ENCODE data around the gene GNG13.

Gene GNG13

DNA sequence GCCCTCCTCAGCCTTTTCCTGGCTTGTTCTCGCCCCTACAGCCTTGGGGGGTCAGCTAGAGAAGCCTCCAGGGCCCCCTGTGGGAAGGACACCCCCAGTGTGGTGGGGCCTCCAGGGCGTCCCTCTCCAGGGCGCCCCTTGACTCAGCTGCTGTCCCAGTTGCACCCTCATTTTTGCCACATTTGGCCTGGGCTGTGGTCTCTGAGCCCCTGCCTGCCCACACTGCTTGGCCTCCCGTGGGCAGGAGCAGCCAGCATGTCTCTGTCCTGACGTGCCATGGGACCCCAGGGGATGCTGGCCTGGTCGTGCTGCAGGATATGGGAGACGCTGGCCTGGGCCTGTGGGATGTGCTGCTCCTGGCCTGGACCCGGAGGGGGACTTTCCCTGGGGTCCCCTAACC is 7.1 kb downstream of the GNG13 start:
- Histone ChIP-seq H3K27ac (no peak overlapping the region), H3K4me3 (no peak overlapping the region)
- TF ChIP-seq, protein P1, sequence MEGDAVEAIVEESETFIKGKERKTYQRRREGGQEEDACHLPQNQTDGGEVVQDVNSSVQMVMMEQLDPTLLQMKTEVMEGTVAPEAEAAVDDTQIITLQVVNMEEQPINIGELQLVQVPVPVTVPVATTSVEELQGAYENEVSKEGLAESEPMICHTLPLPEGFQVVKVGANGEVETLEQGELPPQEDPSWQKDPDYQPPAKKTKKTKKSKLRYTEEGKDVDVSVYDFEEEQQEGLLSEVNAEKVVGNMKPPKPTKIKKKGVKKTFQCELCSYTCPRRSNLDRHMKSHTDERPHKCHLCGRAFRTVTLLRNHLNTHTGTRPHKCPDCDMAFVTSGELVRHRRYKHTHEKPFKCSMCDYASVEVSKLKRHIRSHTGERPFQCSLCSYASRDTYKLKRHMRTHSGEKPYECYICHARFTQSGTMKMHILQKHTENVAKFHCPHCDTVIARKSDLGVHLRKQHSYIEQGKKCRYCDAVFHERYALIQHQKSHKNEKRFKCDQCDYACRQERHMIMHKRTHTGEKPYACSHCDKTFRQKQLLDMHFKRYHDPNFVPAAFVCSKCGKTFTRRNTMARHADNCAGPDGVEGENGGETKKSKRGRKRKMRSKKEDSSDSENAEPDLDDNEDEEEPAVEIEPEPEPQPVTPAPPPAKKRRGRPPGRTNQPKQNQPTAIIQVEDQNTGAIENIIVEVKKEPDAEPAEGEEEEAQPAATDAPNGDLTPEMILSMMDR (IDR thresholded peaks at IDR 0.05), result no peak
- no peak for DNase-seq (ENCODE audit: low spot score)

DNA sequence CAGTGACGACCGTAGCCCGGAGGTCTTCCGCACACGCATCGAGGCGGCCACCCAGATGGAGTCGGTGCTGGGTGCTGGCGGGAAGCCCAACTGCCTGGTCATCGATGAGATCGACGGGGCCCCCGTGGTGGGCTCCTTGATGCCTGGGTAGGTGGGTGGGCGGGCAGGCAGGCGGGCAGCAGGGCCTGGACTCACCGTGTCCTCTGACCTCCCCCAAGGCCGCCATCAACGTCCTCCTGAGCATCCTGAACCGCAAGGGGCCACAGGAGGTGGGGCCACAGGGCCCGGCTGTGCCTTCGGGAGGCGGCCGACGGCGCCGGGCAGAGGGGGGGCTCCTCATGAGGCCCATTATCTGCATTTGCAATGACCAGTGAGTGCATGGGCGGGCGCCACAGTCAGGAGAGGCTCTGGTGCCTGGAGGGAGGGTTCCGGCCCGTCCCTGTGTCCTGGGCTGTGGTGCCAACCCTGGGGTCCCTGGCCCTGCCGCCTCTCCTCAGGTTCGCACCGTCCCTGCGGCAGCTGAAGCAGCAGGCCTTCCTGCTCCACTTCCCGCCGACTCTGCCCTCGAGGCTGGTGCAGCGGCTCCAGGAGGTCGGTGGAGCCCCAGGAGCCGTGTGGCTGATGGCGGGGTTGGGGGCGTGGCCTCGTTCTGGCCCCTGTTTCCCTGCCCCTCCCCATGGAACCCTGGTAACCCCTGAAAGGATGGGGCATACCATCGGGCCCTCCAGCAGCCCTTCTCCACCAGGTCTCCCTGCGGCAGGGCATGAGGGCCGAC is 8.1 kb downstream of the GNG13 start:
- TF ChIP-seq, protein P1 (IDR thresholded peaks at IDR 0.05), result no peak
- Histone ChIP-seq H3K4me3 (no peak overlapping the region), H3K27ac (no peak overlapping the region)
- DNase-seq (ENCODE audit: low spot score), result no peak

DNA sequence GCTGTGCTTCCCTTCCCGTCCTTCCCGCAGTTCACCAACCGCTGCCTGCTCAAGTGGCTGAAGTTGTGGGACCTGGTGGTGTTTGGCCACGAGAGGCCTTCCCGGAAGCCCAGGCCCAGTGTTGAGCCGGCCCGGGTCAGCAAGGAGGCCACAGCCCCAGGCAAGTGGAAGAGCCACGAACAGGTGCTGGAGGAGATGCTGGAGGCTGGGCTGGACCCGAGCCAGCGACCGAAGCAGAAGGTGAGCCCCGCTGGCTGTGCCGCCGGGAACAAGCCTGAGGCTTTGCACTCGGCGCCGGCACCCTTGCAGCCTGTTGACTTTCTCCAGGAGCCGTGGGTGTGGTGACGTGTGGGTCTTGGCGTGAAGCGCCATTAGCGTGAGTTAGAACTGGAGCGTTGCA is 9.4 kb downstream of the GNG13 start:
- H3K27ac ChIP-seq, result no peak overlapping the region
- DNase-seq (ENCODE audit: low spot score), result no peak
- H3K4me3 ChIP-seq, result no peak overlapping the region
- TF ChIP-seq, protein P1 (IDR thresholded peaks at IDR 0.05), result no peak

DNA sequence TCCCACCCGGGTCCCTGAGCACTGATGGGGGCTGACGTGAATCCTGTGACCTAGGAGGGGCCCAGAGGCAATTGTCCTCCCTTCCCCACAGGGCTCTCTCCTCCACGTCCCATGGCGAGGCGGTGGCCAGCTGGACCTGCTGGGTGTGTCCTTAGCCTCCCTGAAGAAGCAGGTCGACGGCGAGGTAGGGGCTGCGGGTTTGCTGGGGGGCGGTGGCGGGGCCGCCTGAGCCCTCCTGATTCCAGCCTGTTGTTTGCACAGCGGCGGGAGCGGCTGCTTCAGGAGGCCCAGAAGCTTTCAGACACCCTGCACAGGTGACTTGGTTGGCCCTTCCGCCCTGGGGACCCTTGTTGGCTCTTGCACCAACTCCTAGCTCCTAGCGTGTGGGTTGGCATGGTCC is 10.4 kb downstream of the GNG13 start:
- Histone ChIP-seq H3K27ac (no peak overlapping the region), H3K4me3 (no peak overlapping the region)
- no peak for DNase-seq (ENCODE audit: low spot score)
- TF ChIP-seq, protein P1 (IDR thresholded peaks at IDR 0.05), result no peak

DNA sequence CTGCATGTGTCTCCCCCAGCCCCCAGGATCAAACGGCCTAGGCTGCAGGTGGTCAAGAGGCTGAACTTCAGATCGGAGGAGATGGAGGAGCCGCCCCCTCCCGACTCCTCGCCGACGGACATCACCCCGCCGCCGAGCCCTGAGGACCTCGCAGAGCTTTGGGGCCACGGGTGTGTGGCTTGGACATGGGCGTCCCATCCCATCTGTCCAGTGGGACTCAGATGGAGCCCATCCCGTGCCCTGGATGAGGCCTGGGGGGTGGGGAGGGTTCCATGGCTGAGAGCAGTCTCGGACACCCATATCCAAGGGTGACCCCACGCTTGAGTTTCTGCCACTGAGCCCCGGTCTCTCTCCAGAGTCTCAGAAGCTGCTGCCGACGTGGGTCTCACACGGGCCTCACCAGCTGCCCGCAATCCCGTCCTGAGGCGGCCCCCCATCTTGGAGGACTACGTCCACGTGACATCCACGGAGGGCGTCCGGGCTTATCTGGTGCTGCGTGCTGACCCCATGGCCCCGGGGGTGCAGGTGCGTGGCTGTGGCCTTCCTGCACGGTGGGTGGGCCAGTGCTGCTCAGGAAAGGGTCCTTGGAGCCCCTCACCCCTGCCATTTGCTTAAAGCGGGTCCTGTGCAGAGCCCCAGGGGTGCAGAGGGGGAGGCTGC is 11.2 kb downstream of the GNG13 start:
- peak overlapping the region; percentile 100 for H3K4me3 ChIP-seq
- DNase-seq (ENCODE audit: low spot score), result no peak
- TF ChIP-seq, protein P1 (IDR thresholded peaks at IDR 0.05), result no peak
- no peak overlapping the region for H3K27ac ChIP-seq

DNA sequence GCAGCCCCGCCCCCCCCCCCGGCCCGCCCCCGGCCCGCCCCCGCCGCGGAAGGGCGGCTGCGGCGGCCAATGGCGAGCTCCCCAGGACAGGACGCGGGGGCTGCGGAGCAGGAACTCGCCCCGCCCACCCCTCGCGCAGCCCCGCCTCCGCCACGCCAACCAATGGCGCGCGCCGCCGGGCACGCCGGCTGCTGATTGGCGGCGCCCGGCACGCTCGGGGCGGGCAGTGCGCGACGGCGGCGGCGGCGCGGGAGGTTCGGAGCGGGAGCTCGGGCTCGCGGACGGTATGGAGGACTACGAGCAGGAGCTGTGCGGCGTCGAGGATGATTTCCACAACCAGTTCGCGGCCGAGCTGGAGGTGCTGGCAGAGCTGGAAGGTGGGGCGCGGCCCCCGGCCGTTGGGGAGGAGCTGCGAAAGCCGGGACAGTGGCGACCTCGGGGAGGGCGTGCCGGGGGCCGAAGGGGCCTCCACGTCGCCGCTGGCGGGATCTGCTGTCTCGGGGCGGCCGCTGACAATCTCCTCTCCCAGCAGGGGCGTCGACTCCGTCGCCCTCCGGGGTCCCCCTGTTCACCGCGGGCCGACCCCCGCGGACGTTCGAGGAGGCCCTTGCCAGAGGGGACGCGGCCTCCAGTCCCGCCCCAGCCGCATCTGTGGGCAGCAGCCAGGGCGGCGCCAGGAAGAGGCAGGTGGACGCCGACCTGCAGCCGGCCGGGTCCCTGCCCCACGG is 12.0 kb downstream of the GNG13 start, which contains the start of gene CHTF18:
Gene CHTF18 (plus strand): TSS at position 222 of the 728 bp plus-strand sequence. CDS start 65 bp downstream, at position 287.
- DNase-seq (ENCODE audit: low spot score), result peak; percentile 92
- Histone ChIP-seq H3K4me3 (peak within 1 kb of the TSS; percentile 100), H3K27ac (peak within 1 kb of the TSS; percentile 54 to 85)
- TF ChIP-seq, protein P1 (IDR thresholded peaks at IDR 0.05), result no peak

Measured in coronary artery (tissue), 2 donors.